HG02852 (cell line): ENCODE results near the gene DYRK1B.

ENCODE experiments used
- ATAC-seq: cut with Tn5 transposase; IDR thresholded peaks from one replicate; pipeline ENCODE4 v1.9.1; 2021; ENCODE audit warnings: mild to moderate bottlenecking, moderate library complexity; ENCODE audit not compliant: unreplicated experiment

DYRK1B gene

DNA sequence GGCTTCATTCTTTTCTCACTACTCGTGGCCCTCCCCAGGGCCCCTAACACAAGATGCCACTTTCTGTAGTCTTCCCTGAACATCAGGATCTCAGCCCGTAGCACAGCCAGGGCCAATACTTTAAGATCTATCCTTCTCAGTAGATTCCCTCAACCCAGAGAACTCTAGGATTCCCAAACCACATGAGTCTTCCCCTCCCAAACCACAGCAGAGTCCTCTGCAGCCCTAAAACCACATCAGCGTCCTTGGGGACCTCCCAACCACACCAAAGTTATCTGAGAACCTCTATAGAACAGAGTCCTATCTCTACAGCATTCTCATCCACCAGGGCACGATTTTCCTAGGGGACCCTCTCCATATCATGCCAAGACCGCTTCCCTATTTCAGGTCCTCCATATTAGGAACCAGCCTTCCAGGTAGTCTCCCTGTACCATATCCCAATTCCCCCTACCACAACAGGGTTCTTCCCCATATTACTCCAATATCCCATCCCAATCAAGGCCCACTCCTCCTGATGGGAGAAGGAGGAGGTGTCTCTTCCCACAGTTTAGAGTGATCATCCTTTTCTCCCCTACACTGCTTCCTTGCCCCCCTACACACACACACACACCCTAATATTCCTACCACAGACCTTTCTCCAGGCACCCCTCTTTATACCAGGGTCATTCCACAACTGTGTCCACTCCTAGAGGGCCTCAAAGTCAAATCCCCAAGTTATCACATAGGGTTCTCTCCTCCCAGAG lies 1.4 kb downstream of the DYRK1B start:
- no peak for ATAC-seq

DNA sequence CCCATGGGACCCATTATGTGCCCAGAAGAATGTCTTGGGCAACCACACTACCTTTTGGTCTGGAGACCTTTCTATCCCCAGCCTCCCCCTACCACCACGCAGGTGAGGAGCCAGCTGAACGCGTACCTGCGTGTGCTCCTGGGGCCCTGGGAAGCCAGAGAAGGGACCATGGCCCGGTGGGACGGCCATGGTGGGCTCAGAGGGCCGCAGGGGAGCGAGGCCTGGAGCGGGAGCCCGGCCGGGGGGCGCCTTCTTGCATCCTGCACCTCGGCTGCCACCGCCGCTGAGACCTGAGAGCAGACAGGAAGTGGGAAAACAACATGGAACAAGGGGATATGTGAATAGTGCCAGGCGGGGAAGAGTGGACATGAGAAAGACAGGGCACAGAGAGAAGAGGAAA lies 2.3 kb downstream of the DYRK1B start:
- ATAC-seq: no peak

GRCh38 chr19:39830847-39831246 lies 3.1 kb downstream of the DYRK1B start:
- no peak for ATAC-seq

- no peak for ATAC-seq
Measured at GRCh38 chr19:39830406-39830805, 3.6 kb downstream of the DYRK1B start.

- ATAC-seq: no peak
Measured at GRCh38 chr19:39829702-39830275, 4.2 kb downstream of the DYRK1B start.

GRCh38 chr19:39828654-39829032 lies 5.3 kb downstream of the DYRK1B start:
- no peak for ATAC-seq

DNA sequence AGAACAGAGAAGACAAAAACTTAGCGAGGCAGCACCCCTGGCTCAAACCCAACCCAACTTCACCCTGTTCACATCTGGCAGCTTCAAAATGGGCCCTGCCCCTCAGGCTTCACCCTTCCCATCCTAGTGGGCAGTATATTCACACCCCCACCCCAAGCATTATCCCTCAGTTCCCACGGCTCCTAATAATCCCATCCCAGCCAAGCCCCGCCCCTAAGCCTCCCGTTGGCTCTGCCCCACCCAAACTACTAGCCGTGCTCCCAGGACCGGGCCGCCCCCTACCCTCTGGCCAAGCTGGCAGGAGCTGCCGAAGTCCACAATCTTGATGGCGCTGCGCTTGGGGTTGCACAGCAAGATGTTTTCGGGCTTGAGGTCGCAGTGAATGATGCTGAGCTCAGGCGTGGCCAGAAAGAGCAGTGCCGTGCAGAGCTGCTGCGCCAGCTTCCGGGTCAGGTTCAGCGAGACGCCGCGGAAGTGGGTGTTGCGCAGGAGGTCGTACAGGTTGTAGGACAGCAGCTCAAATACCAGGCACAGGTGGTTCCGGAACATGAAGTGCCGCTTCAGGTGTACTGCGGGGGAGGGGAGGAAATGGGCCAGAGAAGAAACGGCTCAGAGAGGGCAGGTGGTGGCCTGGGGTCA lies 5.8 kb downstream of the DYRK1B start:
- no peak for ATAC-seq

DNA sequence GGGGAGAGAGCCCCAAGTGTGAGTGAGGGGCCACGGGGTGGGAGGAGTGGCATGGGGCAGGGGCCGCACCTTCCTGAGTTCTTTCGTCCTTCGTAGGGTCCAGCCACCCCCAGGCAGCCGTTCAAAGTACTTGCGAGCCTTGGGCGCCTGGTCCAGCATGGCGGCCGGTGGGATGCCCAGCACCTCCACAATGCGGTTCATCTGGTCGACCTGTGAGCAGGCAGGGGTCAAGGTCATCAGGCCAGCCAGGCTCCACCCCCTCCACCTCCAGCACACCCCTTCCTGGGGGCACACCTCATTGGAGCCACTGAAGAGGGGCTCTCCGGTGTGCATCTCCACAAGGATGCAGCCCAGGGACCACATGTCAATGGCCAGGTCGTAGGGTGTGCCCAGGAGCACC lies 6.7 kb downstream of the DYRK1B start:
- no peak for ATAC-seq

DNA sequence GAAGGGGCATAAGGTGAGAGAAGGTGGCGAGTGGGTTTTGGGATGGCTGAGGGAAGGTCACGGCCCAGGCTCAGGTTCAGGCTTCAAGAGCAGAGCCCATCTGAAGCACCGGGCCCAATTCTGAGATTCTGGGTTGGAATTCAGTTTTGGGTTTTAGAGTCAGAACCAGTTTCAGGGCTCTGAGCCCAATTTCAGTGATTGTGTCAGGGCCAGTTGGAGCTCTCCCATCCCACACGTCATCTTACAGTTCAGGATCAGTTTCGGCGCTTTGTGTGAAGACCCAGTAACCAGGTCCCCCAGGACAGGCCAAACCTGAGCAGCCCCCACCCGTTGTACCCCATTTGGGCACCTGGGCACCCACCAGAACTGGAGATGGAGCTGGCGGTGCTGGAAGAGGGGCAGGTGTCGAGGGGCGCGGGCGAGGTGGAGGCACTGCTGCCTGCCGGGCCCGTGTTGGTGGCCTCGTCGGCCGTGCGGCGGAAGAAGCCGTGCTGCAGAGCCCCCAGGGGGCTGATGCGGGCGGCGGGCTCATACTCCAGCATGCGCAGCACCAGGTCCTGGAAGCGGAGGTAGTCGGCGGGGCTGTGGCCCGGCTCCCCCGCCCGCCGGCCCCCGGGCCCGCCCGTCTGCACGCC lies 7.5 kb downstream of the DYRK1B start:
- ATAC-seq: no peak

GRCh38 chr19:39825531-39826076 lies 8.4 kb downstream of the DYRK1B start:
- ATAC-seq: no peak

DNA sequence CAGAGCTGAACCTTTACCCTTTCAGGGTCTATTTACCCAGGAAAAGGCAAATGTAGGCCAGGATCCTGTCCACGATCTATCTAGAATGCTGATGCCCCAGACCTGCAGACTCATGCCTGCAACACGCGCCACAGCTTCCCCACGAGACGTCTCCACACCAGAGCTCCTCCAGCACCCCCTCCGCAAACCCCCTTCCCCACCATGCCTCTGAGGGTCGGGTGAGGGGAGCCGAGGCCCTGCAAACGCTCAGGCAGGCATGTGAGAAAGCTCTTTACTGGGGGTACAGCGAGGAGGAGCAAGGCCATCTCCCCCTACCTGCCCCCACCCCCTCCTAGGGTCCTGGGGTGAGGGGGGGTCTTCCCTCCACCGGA lies 8.9 kb downstream of the DYRK1B start:
- ATAC-seq: no peak

DNA sequence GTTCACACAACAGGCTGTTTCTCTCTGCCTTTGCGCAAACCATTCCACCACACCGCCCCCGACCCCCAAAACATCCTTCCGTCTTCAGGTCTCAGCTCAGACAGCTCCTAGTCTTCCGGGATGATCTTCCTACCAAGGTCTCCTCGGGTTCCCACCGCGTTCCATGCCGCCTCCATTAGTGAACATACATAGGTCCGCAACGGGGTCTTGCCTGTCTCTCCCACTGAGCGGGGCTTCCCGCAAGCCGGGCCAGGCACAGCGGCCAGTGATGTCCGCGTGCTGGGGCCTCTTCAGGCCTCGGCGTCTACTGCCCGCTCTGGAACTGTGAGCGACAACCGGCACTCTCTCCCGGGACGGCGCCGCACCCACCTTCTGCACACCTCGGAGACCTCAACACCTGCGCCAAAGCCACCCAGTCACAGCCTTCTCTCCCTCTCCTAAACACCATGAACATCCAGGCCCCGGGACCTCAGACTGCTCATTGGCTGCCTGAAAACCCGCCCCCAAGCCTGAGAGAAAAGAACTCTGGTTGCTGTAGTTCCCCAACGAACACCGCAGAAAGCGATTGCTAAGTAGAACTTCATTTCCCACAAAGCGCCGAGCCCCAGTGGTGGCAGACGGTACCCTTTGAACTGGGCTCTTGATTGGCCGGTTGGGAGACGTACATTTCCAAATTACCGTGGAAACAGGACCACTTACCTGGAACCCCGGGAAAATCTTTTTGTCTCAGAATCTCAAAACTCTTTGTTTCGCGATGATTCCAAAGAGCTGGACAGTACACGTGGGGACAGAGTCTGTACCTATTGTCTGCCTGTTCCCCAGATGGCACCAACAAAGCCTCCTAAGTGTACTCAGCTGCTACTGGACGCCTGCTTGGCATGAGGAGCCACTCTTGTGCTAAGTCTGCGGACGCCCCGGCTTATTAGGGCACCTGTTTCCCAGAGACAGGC lies 9.5 kb downstream of the DYRK1B start:
- ATAC-seq: peak; percentile 90

GRCh38 chr19:39823686-39824085 lies 10.3 kb downstream of the DYRK1B start:
- no peak for ATAC-seq

DNA sequence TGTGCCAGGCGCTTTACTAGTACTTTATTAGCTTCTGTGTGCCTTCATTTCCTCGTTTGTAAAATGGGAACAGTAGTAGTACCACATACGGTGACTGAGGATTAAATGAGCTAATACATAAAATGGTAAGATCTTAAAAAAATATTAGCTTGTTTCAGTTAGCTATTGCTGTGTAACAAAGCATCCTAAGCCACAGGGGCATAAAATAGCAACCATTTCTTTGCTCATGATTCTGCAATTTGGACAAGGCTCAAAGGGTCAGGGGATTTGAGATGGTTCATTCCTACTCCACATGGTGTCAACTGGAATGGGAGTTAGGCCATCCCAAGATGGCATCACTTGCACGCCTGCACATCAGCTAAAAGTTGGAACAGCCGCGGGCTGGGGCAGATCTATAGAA lies 13.3 kb downstream of the DYRK1B start:
- ATAC-seq: no peak

GRCh38 chr19:39819786-39820185 lies 14.2 kb downstream of the DYRK1B start:
- no peak for ATAC-seq

- ATAC-seq: peak; percentile 70
Measured at GRCh38 chr19:39818626-39819097, 15.3 kb downstream of the DYRK1B start.

GRCh38 chr19:39817888-39818561 lies 15.9 kb downstream of the DYRK1B start:
- ATAC-seq: no peak

DNA sequence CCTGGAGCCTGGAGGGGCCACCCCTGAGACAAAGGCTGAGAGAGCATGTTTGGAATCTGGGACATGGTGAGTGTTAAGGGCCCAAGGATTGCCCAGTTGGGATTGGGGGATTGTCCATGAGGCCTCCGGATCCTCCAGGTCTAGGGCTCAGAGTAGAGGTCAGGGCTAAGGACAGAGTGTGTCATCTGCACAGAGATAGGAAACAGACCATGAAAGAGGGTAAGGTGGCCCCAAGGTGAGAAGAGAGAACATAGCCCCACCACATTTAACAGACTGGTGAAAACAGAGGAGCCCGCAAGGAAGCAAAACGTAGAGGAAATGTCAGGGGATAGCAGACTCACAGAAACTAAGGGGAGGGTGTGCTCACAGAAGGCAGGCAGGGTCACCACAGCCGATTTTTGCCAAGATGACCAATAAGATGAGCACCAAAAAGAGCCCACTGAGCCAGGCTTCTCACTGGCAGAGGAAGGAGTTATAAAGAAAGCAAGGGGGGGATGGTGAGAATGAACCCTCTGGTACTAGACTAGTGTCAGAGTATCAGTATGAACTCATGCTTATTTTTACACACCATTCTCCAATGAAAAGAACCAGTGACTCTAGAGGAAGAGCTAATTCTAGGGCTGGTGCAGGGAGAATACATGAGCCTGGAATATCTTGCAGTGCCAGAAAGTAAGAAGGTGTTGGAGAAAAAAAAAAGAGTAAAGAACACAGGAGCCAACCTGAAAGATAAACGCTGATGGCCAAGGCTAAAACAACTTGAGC lies 17.5 kb downstream of the DYRK1B start:
- ATAC-seq: no peak

DNA sequence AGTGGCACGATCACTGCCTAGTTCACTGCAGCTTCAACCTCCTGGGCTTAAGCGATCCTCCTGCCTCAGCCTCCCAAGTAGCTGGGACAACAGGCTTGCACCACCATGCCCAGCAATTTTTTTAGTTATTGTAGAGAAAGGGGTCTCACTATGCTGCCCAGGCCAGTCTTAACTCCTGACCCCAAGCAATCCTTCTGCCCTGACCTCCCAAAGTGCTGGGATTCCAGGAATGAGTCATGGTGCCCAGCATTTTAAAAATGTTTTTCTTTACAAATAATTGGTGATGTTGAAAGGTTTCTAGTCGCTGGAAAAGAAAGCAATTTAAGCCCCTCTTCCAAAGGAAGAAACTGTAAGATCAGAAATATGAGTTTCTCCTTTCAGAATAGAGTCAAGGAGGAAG lies 19.4 kb downstream of the DYRK1B start:
- no peak for ATAC-seq
